T-cell (primary cell): Measurements from ENCODE around the gene ZG16B. TPM values are rescaled to one million over a fixed set of nuclear protein-coding genes. Genes with fewer than 3 reads are reported as not detected.

Experiments used
- ATAC-seq, 4 experiments: fragments of 200-7000 bp in 3 of 4; fragments of 150-1000 bp in 1 of 4; cut with Tn5 transposase; replicated peaks in 1 of 4; 1 replicate in 3 of 4; 2 replicates in 1 of 4; pipeline ENCODE4 v1.10.0; 2021; ENCODE audit warnings: moderate library complexity in 3 of 4, mild to moderate bottlenecking in 2 of 4, moderate number of reproducible peaks in 1 of 4
- CTCF ChIA-PET, 2 donors: fragments of 300-600 bp; sonication (Branson Sonifier 250); formaldehyde crosslinking; loops; one replicate each; lab custom pipeline; 2022; ENCODE audit warnings: antibody characterized with exemption in 2 of 2; lab: Charles Lee
- POLR2A ChIA-PET, 2 donors: fragments of 300-600 bp; sonication (Branson Sonifier 250); formaldehyde crosslinking; loops; one replicate each; lab custom pipeline; 2022; ENCODE audit warnings: antibody characterized with exemption in 2 of 2; lab: Charles Lee
- DNase-seq, 35 experiments: peaks; one replicate each; pipeline versions ENCODE4 v3.0.0 to v3.0.0-alpha.2; 2013 to 2023
- H3K27ac ChIP-seq: one replicate; pipeline ENCODE4 v1.5.1; 2013; ENCODE audit warnings: low read length
- H3K27me3 ChIP-seq, 2 experiments: replicated peaks in 1 of 2; 1 replicate in 1 of 2; 2 replicates in 1 of 2; pipeline versions ENCODE4 v1.6.1 to v1.7.0; 2013; ENCODE audit warnings: low read length in 1 of 2, mixed read lengths in 1 of 2; ENCODE audit not compliant: control insufficient read depth in 2 of 2, insufficient read depth in 2 of 2; ENCODE audit errors: extremely low read depth in 1 of 2
- H3K36me3 ChIP-seq, 2 donors: 1 replicate in 1 of 2; 2 replicates in 1 of 2; pipeline versions ENCODE4 v1.6.1 to v1.7.0; 2013; ENCODE audit warnings: low read length in 1 of 2; ENCODE audit not compliant: control insufficient read depth in 2 of 2, insufficient read depth in 1 of 2; ENCODE audit errors: extremely low read depth in 1 of 2
- H3K4me1 ChIP-seq, 2 experiments: 1 replicate in 1 of 2; 2 replicates in 1 of 2; pipeline versions ENCODE4 v1.6.1 to v1.7.0; 2013; ENCODE audit warnings: low read length in 2 of 2, mixed read lengths in 1 of 2; ENCODE audit not compliant: insufficient read depth in 2 of 2, control insufficient read depth in 1 of 2; ENCODE audit errors: extremely low read depth in 1 of 2
- H3K4me3 ChIP-seq, 2 donors: 1 replicate in 1 of 2; 2 replicates in 1 of 2; pipeline versions ENCODE4 v1.5.1 to v1.7.0; 2013; ENCODE audit warnings: mild to moderate bottlenecking in 2 of 2, low read length in 1 of 2, moderate library complexity in 1 of 2; ENCODE audit not compliant: control insufficient read depth in 1 of 2; ENCODE audit errors: extremely low read depth in 1 of 2
- H3K9me3 ChIP-seq: 2 replicates; pipeline ENCODE4 v1.7.0; 2013
- H3K27ac Mint-ChIP-seq, 2 donors: one replicate each; pipeline ENCODE4 v1.8.0; 2020 to 2021; ENCODE audit warnings: mild to moderate bottlenecking in 2 of 2, mixed read lengths in 2 of 2
- H3K27me3 Mint-ChIP-seq, 2 donors: one replicate each; pipeline ENCODE4 v1.8.0; 2021 to 2022; ENCODE audit warnings: mixed read lengths in 2 of 2
- H3K36me3 Mint-ChIP-seq: one replicate; pipeline ENCODE4 v1.8.0; 2021; ENCODE audit warnings: mixed read lengths
- H3K4me1 Mint-ChIP-seq, 3 donors: one replicate each; pipeline ENCODE4 v1.8.0; 2020 to 2022; ENCODE audit warnings: mixed read lengths in 3 of 3, mild to moderate bottlenecking in 1 of 3
- H3K4me3 Mint-ChIP-seq, 3 donors: one replicate each; pipeline ENCODE4 v1.8.0; 2020 to 2022; ENCODE audit warnings: mild to moderate bottlenecking in 3 of 3, mixed read lengths in 3 of 3, moderate library complexity in 3 of 3
- H3K9me3 Mint-ChIP-seq, 3 donors: one replicate each; pipeline ENCODE4 v1.8.0; 2020 to 2022; ENCODE audit warnings: mixed read lengths in 3 of 3
- WGBS: methylation state at CpG from one replicate; pipeline ENCODE4 v1.1.5; 2013; ENCODE audit warnings: missing lambda C conversion rate; ENCODE audit not compliant: insufficient coverage; 5-methylcytosine and 5-hydroxymethylcytosine counted together
- total RNA-seq, 35 experiments: library from RNA in 6 of 35; stranded (reverse) in 6 of 35; fragments of 120-200 nt in 1 of 35; gene quantifications; one replicate each; pipeline versions ENCODE4 v1.2.1 to v1.2.4 and lab custom pipeline; 2013 to 2026

Gene ZG16B
- total RNA-seq (under 1 TPM in 1 of 5 donors, not detected in 4; 0.43 TPM), total RNA-seq (lab: John Stamatoyannopoulos, UW) (0 to 0.61 (median 0.08) reads per million in 29 experiments)
- 0.33 TPM for total RNA-seq (2013)

- no peaks in the 10 kb centered on the region for H3K9me3 Mint-ChIP-seq
- Histone ChIP-seq H3K4me3 (no peak within 1 kb of the TSS), H3K27ac (no peak within 1 kb of the TSS), H3K36me3 (no peaks in the 10 kb centered on the region), H3K27me3 (peaks cover 0 to 54% of the 10 kb centered on the region in 2 experiments), H3K4me1 (peaks cover 0 to 6% of the 10 kb centered on the region in 2 experiments), H3K9me3 (no peaks in the 10 kb centered on the region)
- CTCF ChIA-PET, result interaction anchor here in 1 of 2 donors (0.6 kb wide), 1 partner anchor 38 kb away, joined by 3 read pairs; no protein-coding TSS in a partner anchor
- no peak within 1 kb of the TSS for H3K4me3 Mint-ChIP-seq
- 57% methylated on average over 31 of the region's 32 CpGs for WGBS
- ATAC-seq (no peak), DNase-seq (no peak)
- H3K27ac Mint-ChIP-seq, result no peak within 1 kb of the TSS
- peaks cover 10 to 12% of the 10 kb centered on the region in 2 donors for H3K27me3 Mint-ChIP-seq
- H3K4me1 Mint-ChIP-seq, result peaks cover 0 to 2% (median 0%) of the 10 kb centered on the region in 3 donors
- POLR2A ChIA-PET, result no interaction called here
- H3K36me3 Mint-ChIP-seq, result no peaks in the 10 kb centered on the region
Measured at GRCh38 chr16:2829501-2830354, at the start of gene ZG16B. TSS of gene ZG16B (plus strand) at chr16:2830303. CDS start at chr16:2830442, 139 bp downstream.

GRCh38 chr16:2782583-2783351 lies 47.3 kb upstream of the ZG16B start:
- H3K4me1 Mint-ChIP-seq, result peaks cover 7 to 30% (median 16%) of the 10 kb centered on the region in 3 donors
- POLR2A ChIA-PET, result no interaction called here
- no peaks in the 10 kb centered on the region for H3K9me3 Mint-ChIP-seq
- H3K36me3 Mint-ChIP-seq, result no peaks in the 10 kb centered on the region
- no peaks in the 10 kb centered on the region for H3K9me3 ChIP-seq
- peaks cover 0 to 18% of the 10 kb centered on the region in 2 experiments for H3K27me3 ChIP-seq
- no peak overlapping the region for H3K4me3 ChIP-seq
- H3K27me3 Mint-ChIP-seq, result peaks cover 0 to 5% of the 10 kb centered on the region in 2 donors
- DNase-seq (peak in 1 of 35 experiments; percentile 2), ATAC-seq (no peak)
- H3K4me3 Mint-ChIP-seq, result no peak overlapping the region
- H3K27ac ChIP-seq, result no peak overlapping the region
- WGBS, result 90% methylated on average over 18 of the region's 20 CpGs
- no peaks in the 10 kb centered on the region for H3K36me3 ChIP-seq
- H3K4me1 ChIP-seq, result peaks cover 5 to 46% of the 10 kb centered on the region in 2 experiments
- CTCF ChIA-PET, result no interaction called here
- peak overlapping the region in 1 of 2 donors; percentile 22 for H3K27ac Mint-ChIP-seq

GRCh38 chr16:2783581-2784357 lies 46.3 kb upstream of the ZG16B start:
- no peak overlapping the region for H3K27ac ChIP-seq
- H3K27me3 ChIP-seq, result peaks cover 0 to 27% of the 10 kb centered on the region in 2 experiments
- no peaks in the 10 kb centered on the region for H3K36me3 ChIP-seq
- Mint-ChIP-seq H3K4me1 (peaks cover 0 to 22% (median 8%) of the 10 kb centered on the region in 3 donors), H3K9me3 (no peaks in the 10 kb centered on the region), H3K36me3 (no peaks in the 10 kb centered on the region), H3K27ac (peak overlapping the region in 1 of 2 donors; percentile 52), H3K4me3 (peak overlapping the region; percentile 24 to 84 (median 34)), H3K27me3 (peaks cover 0 to 7% of the 10 kb centered on the region in 2 donors)
- POLR2A ChIA-PET, result interaction anchor here in 1 of 2 donors (0.5 kb wide), 1 partner anchor 17 kb away, joined by 4 read pairs; no protein-coding TSS in a partner anchor
- no peaks in the 10 kb centered on the region for H3K9me3 ChIP-seq
- H3K4me1 ChIP-seq, result peaks cover 2 to 38% of the 10 kb centered on the region in 2 experiments
- H3K4me3 ChIP-seq, result no peak overlapping the region
- CTCF ChIA-PET, result no interaction called here
- ATAC-seq, result no peak
- 86% methylated on average over 10 of the region's 15 CpGs for WGBS
- peak in 1 of 35 experiments; percentile 1 for DNase-seq

GRCh38 chr16:2784358-2785100 lies 45.6 kb upstream of the ZG16B start:
- Histone ChIP-seq H3K4me3 (peak overlapping the region in 1 of 2 donors; percentile 57), H3K9me3 (no peaks in the 10 kb centered on the region), H3K36me3 (no peaks in the 10 kb centered on the region), H3K4me1 (peaks cover 0 to 30% of the 10 kb centered on the region in 2 experiments), H3K27me3 (peaks cover 0 to 35% of the 10 kb centered on the region in 2 experiments), H3K27ac (no peak overlapping the region)
- peaks cover 0 to 18% (median 3%) of the 10 kb centered on the region in 3 donors for H3K4me1 Mint-ChIP-seq
- ChIA-PET POLR2A (interaction anchor here in 1 of 2 donors (0.5 kb wide), 1 partner anchor 16 kb away, joined by 4 read pairs; no protein-coding TSS in a partner anchor), CTCF (no interaction called here)
- ATAC-seq (no peak), DNase-seq (no peak)
- peak overlapping the region; percentile 79 to 84 (median 82) for H3K4me3 Mint-ChIP-seq
- H3K36me3 Mint-ChIP-seq, result no peaks in the 10 kb centered on the region
- H3K9me3 Mint-ChIP-seq, result no peaks in the 10 kb centered on the region
- peaks cover 0 to 10% of the 10 kb centered on the region in 2 donors for H3K27me3 Mint-ChIP-seq
- peak overlapping the region; percentile 57 to 71 for H3K27ac Mint-ChIP-seq
- 46% methylated on average over 14 of the region's 15 CpGs for WGBS

- ChIA-PET POLR2A (no interaction called here), CTCF (no interaction called here)
- H3K27me3 Mint-ChIP-seq, result peaks cover 0 to 17% of the 10 kb centered on the region in 2 donors
- WGBS, result 12% methylated on average over 77 of the region's 79 CpGs
- H3K9me3 Mint-ChIP-seq, result no peaks in the 10 kb centered on the region
- H3K27ac Mint-ChIP-seq, result peak overlapping the region; percentile 57 to 71
- peak overlapping the region; percentile 38 to 57 for H3K4me3 ChIP-seq
- H3K27me3 ChIP-seq, result peaks cover 0 to 41% of the 10 kb centered on the region in 2 experiments
- H3K4me1 Mint-ChIP-seq, result peaks cover 0 to 13% (median 3%) of the 10 kb centered on the region in 3 donors
- peaks cover 0 to 26% of the 10 kb centered on the region in 2 experiments for H3K4me1 ChIP-seq
- peak overlapping the region; percentile 79 to 84 (median 82) for H3K4me3 Mint-ChIP-seq
- peak in 10 of 35 experiments; percentile 27 to 57 (median 34) for DNase-seq
- H3K36me3 Mint-ChIP-seq, result no peaks in the 10 kb centered on the region
- no peak overlapping the region for H3K27ac ChIP-seq
- no peaks in the 10 kb centered on the region for H3K36me3 ChIP-seq
- ATAC-seq, result peak; percentile 78 to 83 (median 82)
- H3K9me3 ChIP-seq, result no peaks in the 10 kb centered on the region
Measured at GRCh38 chr16:2785101-2785991, 44.8 kb upstream of the ZG16B start.
